RCC 7860 (cell line): ENCODE results near the gene ABI1.
"Not testable (repeated sequence)": the region's sequence is repeated elsewhere in the genome, so short reads cannot be mapped to it uniquely, and the experiment has no call there.

ENCODE experiments used
- DNase-seq: peaks from one replicate; pipeline ENCODE4 v3.0.0-alpha.2; 2015; ENCODE audit warnings: low spot score
- FAIRE-seq: peaks from 2 replicates; lab custom pipeline; 2012; peaks lifted over from hg19 to GRCh38; lab: Jason Lieb, UNC

Gene ABI1

DNA sequence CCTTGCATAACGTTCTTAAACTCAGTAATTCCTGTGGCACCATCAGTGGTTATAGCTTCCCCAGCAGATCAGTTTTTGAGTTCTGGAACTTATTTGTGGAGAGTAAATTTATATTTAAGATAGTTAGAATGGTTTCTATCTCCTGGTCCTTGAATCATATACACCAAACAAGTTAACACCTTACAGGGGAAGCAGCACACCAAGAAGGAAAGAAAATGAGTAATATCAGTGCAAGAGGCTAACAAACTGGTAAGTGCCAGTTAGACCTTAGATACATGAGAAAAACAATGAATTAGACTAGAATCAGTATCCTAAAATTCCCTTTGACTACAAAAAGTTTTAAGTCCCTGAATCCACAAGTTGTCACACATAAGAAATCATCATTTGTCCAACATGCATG, 54.2 kb downstream of the ABI1 start:
- FAIRE-seq, result no peak
- no peak for DNase-seq

DNA sequence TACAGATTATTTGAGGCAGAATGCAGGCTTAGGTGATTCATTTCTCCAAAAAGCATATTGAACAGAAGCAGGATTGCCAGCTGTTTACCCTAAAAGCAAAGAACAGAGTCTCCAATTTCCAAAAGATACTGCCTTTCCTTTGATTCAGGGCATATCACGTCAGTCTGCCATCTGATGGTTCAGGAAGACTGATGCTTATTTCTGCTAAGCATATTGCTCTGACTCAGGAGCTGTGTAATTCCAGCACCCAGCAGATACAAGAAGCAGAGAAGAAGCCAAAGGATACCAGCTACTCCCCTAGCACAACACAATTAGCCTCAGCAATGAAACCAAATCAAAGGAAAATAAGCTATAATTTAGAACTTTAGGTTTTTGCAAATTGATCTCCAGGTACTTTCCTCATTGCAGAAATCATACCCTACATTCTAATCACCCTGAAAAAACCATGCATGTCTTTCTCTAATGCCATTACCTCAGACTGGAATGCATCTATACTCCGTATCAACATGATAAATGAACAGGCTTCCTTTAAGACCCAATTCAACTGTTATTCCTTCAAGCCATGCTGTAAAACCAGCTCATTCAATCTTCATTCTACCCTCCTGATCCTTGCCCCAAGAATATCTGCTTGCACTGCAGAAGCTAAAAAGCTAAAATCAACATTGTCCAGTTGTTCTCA, 55.1 kb downstream of the ABI1 start:
- FAIRE-seq (no peak), DNase-seq (no peak)

DNA sequence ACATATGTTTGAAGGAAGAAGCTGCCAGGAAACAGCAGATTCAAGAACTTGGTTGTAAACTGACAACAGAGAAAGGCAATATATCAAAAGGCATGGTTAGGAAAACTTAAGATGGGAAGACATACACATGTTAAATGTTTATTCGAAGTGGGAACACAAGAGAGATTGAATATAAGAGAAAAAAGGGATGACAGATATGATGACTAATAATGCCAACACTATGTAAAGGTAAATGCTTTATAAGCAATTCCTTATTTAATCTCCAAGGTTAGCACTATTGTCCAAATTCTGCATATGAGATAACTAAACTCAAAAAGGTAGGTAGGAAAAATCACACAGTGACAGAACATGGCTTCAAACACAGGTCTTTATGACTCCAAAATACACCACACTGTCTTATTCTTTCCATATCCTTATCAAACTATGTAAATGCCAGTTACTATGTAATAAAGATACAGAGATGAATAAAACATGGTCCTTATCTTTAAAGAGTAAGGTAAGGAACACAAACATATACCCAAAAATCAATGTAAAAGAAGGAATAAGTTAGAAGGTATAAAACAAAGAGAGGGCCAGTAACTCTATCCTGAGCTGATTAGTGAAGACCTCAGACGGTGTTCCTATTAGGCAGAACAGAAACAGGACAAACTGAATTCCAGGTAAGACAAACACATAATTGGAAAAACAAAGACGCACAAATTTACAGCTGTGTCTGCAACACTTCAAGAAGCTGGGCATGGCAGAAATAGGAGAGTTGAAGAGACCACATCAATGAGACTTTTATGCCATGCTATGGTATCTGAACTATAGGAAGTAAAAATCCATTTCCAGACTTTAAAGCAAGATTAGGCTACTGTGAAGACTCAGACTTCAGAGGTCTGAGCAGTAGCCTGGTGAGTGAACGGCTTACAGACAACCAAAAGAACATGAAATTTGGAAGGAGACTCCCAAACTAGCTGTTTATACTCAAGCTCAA, 56.1 kb downstream of the ABI1 start:
- DNase-seq (no peak), FAIRE-seq (no peak)

DNA sequence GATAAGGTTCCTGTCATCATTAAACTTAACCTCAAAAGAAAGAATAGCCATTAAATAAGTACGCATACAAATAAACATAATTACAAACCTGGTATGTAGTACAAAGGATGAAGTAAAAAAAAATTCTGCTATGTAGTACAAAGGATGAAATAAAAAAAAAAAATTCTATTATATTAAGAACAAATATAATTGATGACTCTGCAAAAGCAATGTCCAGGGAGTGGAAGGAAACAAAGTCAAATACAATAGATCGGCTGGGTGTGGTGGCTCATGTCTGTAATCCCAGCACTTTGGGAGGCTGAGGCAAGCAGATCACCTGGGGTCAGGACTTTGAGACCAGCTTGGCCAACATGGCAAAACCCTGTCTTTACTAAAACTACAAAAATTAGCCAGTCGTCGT, 56.9 kb downstream of the ABI1 start:
- DNase-seq (no peak), FAIRE-seq (no peak)

DNA sequence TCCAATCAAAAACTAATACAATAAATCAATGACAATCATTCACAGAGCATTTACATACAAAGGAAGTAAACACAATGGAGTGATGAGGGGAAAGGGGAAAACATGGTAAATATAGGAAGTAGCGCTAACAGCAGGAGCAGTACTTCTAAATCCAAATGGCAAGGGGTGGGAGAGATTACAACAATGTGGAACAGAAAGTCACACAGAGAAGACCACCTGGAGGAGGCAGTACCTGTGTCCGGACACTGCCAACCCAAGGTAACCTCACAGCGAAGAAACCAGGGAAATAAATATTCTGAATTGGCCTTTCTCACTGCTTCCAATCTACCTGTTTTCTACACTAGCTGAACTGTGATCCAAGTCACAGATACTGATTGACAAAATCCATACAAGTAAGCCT, 58.2 kb downstream of the ABI1 start:
- no peak for FAIRE-seq
- DNase-seq, result no peak

DNA sequence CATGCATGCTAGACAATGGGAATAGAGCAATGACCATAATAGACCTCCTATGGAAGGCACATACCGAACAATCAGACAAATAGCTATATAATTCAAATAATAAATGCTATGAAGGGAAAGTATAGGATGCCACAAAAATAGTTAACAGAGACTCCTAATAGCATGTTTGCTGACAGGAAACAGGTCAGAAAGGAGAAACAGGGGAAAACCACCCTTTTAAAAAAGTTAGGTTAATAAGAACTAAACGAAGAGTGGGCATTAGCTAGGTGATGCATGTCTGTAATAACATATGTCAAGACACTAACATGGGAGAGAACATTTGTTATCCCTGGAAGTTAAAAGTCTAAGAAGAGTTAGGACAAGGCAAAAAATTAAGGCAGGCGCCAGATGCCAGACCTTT, 58.9 kb downstream of the ABI1 start:
- FAIRE-seq, result no peak
- DNase-seq, result no peak

DNA sequence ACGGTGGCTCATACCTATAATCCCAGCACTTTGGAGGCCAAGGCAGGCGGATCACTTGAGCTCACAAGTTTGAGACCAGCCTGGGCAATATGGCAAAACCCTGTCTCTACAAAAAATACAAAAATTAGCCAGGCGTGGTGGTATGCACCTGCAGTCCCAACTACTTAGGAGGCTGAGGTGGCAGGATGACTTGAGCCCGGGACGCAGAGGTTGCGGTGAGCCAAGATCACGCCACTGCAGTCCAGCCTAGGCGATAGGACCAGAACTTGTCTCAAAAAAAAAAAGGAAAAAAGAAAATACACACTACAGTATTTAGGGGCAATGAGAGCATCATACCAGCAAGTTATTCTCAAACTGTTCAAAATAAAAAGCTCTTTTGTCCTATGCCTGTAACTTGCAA, 59.5 kb downstream of the ABI1 start:
- FAIRE-seq (no peak), DNase-seq (no peak)

GRCh38 chr10:26800468-26800867, 60.3 kb downstream of the ABI1 start:
- no peak for DNase-seq
- FAIRE-seq, result no peak

DNA sequence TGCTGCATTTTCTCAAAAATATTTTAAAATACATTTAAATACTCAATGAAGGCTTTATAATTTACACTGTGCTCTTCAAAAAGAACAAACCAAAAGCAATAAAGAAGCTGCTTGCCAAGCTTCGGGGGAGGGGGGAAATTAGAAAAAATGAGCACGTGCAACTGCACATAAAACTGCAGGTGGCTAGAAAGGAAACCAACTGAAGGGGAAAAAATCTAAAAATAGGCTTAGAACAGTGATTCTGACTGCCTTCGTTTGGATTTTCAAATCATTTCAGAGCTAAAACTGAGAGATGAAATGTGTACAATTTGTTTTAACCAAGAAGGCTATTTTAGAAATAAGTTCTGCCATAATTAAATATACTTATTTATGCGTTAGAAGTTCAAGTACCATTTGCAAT, 61.4 kb downstream of the ABI1 start:
- DNase-seq (no peak), FAIRE-seq (no peak)

DNA sequence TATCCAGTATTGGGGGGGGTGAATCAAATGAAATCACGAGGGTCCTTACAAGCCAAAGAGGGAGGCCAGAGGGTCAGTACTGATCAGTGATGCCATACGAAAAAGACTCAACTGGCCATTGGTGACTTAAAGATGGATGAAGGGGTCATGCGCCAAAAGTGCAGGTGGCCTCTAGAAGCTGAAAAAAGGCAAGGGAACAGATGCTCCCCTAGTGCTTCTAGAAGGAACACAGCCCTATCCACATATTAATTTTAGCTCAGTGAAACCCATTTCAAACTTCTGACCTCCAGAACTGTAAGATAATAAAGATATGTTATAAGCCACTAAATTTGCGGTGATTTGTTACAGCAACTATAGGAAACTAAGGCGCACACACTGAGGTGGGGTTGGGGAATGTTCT, 62.5 kb downstream of the ABI1 start:
- FAIRE-seq (no peak), DNase-seq (no peak)

GRCh38 chr10:26797340-26797739, 63.4 kb downstream of the ABI1 start:
- FAIRE-seq (no peak), DNase-seq (no peak)

GRCh38 chr10:26792758-26793495, 67.8 kb downstream of the ABI1 start:
- DNase-seq, result no peak
- FAIRE-seq, result no peak

GRCh38 chr10:26790221-26790995, 70.3 kb downstream of the ABI1 start:
- DNase-seq (no peak), FAIRE-seq (no peak)

DNA sequence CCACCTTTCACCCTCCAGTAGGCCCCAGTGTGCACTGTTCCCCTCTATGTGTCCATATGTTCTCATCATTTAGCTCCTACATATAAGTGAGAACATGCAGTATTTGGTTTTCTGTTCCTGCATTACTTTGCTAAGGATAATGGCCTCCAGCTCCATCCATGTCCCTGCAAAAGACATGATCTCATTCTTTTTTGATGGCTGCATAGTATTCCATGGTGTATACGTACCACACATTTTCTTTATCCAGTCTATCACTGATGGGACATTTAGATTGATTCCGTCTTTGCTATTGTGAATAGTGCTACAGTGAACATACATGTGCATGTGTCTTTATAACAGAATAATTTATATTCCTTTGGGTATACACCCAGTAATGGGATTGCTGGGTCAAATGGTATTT, 71.0 kb downstream of the ABI1 start:
- FAIRE-seq, DNase-seq: not testable (repeated sequence)

- DNase-seq, result no peak
- FAIRE-seq, result no peak
Measured at GRCh38 chr10:26787362-26787761, 73.4 kb downstream of the ABI1 start.

DNA sequence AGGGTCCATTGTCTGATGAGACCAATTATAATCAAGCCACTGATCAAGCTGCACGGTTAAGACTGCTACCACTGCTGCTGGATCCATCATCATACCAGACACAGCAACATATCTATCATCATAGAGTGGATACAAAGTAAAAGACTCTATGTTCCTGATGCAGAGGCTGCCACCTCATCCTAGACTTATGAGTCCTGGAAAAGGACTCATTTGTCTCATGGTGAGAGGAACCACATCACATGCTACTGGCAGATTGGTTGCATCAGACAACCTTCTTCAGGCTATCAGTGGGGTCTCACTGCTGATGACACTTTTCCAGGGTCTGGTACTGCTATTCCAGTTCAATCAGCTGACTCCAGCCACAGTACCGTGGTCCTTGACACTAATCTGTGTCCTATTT, 79.0 kb downstream of the ABI1 start:
- FAIRE-seq (no peak), DNase-seq (peak; percentile 14)

GRCh38 chr10:26780793-26781601, 79.8 kb downstream of the ABI1 start:
- FAIRE-seq (peak; percentile 88), DNase-seq (peak; percentile 85)

DNA sequence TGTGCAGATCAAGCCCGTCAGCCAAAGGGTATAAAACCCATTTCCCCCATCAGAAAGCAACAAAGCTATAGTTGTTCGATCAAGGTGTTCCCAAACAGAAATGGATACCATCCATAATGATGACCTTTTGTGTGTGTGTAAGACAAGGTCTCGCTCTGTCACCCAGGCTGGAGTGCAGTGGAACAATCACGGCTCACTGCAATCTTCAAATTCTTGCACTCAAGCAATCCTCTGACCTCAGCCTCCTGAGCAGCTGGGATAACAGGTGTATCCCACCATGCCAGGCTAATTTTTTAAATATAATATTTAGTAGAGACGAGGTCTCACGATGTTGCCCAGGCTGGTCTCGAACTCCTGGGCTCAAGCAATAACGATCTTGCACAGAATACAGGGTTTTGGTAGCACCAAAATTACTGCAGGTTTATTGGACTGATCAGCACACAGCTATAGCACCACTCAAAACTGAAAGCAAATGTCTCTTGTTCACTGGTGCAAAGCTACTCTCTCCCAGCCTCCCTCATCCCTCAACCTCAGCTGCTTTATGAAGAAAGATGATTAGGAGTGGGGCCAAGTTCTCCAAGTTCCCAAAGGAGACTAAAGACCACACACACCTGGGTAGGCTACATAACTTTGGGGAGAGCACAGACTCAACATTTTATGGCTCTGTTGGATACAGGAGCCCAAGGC, 80.5 kb downstream of the ABI1 start:
- FAIRE-seq (no peak), DNase-seq (no peak)

DNA sequence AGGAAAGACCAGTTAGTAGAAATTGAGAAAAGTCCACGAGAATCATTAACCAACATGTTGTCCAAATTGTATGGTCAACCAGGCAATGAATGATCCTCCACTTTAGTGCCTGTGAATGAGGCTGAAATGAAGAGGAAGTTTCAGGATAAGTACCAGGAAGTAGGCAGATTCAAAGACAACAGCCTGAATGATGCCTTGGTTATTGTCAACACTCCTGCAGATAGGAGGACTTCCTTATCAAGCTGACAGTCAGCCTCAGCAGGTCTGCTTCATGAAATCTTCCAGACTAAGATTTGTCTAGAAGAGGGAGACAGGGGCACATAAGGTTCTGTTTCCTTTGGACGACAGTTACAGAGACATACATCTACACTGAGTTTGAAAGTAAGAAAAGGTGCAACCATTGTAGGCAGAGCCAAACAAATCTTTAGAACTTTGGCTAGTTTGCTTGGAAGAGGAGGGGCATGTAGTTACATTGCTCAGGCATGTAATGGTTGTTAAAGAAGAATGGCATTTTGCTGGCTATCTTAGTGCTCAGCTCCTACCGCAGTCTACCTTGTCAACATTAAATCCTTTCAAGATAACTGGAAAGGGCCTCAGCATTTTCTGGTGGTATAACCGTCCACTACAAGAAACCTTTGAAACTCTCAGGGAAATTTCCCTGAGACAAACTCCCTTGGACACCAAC, 81.4 kb downstream of the ABI1 start:
- FAIRE-seq (no peak), DNase-seq (no peak)
